Right lobe of liver (tissue), 4 donors: Measurements from ENCODE around the gene ZCCHC8.
A peak's percentile ranks its signal among the peaks of the same experiment; 100 is the strongest.

Experiments
- POLR2A ChIP-seq: fragments of 450-650 bp; IDR thresholded peaks from one replicate; pipeline ENCODE4 v1.6.1; 2017; ENCODE audit warnings: antibody characterized with exemption, mild to moderate bottlenecking
- TF ChIP-seq, protein P1 (sequence below), 4 donors: fragments of 200-600 bp in 3 of 4; fragments of 450-650 bp in 1 of 4; IDR thresholded peaks; one replicate each; pipeline versions ENCODE4 v1.5.1 to v1.8.0; 2016 to 2022; ENCODE audit warnings: antibody characterized with exemption in 4 of 4, mild to moderate bottlenecking in 2 of 4
- donor health status: DM: no; HTN: no; CAD: no.
- donor health status: DM: no; HTN: no; CAD: no.
- donor health status: DM: no; HTN: yes; CAD: no.

DNA sequence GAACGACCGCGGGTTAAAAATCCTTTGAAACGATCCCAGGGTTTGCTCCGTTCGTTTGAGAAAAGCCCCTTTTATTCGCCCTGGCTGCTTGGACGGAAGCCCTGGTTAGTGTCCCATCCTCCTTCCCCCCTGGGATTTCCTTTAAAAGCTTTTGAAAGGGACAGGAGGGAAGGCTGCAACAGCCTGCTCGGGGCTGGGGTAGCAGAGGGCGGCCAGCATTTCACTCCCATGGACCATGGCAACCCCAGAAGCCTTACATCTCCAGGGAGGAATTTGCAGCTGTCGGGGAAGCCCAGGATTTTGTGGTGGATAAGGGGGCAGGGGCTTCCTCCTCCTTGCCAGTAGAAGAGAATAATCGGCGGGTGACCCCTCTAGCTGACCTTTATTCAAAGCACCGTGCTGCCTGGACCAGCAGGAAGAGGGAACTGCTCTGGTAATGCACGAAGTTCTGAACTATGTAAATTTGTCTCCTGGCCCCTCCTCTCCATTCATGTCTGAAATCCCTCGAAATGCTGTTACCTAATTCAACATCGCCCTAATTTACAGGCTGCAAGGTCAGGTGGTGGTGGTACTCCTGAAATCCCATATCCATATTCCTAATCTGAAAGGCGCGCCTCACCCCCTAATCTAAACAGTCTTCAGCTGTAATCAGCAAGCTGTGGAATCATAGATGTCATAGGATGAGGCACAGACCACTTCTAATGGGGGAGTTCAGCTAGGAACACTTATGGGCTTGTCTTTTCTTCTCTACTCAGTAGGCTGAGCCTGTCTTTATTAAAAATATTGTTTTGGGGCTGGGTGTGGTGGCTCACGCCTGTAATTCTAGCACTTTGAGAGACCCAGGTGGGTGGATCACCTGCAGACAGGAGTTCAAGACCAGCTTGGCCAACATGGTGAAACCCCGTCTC, 77.2 kb downstream of the ZCCHC8 start:
- TF ChIP-seq, protein P1, sequence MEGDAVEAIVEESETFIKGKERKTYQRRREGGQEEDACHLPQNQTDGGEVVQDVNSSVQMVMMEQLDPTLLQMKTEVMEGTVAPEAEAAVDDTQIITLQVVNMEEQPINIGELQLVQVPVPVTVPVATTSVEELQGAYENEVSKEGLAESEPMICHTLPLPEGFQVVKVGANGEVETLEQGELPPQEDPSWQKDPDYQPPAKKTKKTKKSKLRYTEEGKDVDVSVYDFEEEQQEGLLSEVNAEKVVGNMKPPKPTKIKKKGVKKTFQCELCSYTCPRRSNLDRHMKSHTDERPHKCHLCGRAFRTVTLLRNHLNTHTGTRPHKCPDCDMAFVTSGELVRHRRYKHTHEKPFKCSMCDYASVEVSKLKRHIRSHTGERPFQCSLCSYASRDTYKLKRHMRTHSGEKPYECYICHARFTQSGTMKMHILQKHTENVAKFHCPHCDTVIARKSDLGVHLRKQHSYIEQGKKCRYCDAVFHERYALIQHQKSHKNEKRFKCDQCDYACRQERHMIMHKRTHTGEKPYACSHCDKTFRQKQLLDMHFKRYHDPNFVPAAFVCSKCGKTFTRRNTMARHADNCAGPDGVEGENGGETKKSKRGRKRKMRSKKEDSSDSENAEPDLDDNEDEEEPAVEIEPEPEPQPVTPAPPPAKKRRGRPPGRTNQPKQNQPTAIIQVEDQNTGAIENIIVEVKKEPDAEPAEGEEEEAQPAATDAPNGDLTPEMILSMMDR (IDR thresholded peaks at IDR 0.05), result no peak
- TF ChIP-seq POLR2A, result peak; percentile 47
